HCT116 (cell line): ENCODE data around the gene HNRNPH1.

Source experiments
- CTCF ChIP-seq, 3 experiments: fragments of 200-600 bp in 1 of 3; sonication (generic) in 1 of 3; IDR thresholded peaks in 2 of 3; conservative IDR thresholded peaks in 1 of 3; 2 replicates each; pipeline ENCODE4 v1.5.1; 2012 to 2017; ENCODE audit warnings: low read depth in 2 of 3, low read length in 2 of 3, antibody characterized with exemption in 1 of 3, borderline replicate concordance in 1 of 3, control low read depth in 1 of 3, mild to moderate bottlenecking in 1 of 3, mixed read lengths in 1 of 3, mixed run types in 1 of 3, moderate library complexity in 1 of 3; ENCODE audit not compliant: insufficient read depth in 1 of 3
- POLR2AphosphoS5 ChIP-seq: IDR thresholded peaks from 2 replicates; pipeline ENCODE4 v1.6.1; 2011; ENCODE audit warnings: mild to moderate bottlenecking, low read depth, low read length, moderate library complexity

- TF ChIP-seq POLR2AphosphoS5 (no peak), CTCF (IDR thresholded peaks at IDR 0.05 in 2 of 3, conservative IDR thresholded peaks at IDR 0.05 in 1 of 3; ENCODE audit: borderline replicate concordance in 1 of 3, insufficient read depth in 1 of 3, low read depth in 2 of 3, low read length in 2 of 3) (no peak)
These were observed 3.7 kb downstream of the HNRNPH1 start for GRCh38 chr5:179619776-179620175.
